ENCODE measurements around the gene TNFRSF1A. TPM values are rescaled to one million over a fixed set of nuclear protein-coding genes. Genes with fewer than 3 reads are reported as not detected.

The TNFRSF1A gene
- total and polyA plus RNA-seq, 2 of the 13 experiments (the other 11 are each of a cell fraction or from before 2014, with no cell fraction given): 41.5 to 61.2 TPM

- TF ChIP-seq PHF21A (CRISPR knock-in tag; IDR thresholded peaks at IDR 0.05): peak; percentile 77
- TF ChIP-seq HDAC2 (CRISPR knock-in tag; IDR thresholded peaks at IDR 0.05): peak; percentile 42; the same call in 1 of the 2 replicates
- TF ChIP-seq TEAD3 (CRISPR knock-in tag; optimal IDR thresholded peaks at IDR 0.05; ENCODE audit: borderline replicate concordance): peak; percentile 28
- TF ChIP-seq NCOR1 (IDR thresholded peaks at IDR 0.05; ENCODE audit: borderline replicate concordance, low read length): peak; percentile 80
- no peak; the same call in 1 of the 2 replicates for TF ChIP-seq ZSCAN25 (CRISPR knock-in tag; IDR thresholded peaks at IDR 0.05)
- TF ChIP-seq FOSL2 (CRISPR knock-in tag; IDR thresholded peaks at IDR 0.05): peak; percentile 84
- TF ChIP-seq, protein P1, sequence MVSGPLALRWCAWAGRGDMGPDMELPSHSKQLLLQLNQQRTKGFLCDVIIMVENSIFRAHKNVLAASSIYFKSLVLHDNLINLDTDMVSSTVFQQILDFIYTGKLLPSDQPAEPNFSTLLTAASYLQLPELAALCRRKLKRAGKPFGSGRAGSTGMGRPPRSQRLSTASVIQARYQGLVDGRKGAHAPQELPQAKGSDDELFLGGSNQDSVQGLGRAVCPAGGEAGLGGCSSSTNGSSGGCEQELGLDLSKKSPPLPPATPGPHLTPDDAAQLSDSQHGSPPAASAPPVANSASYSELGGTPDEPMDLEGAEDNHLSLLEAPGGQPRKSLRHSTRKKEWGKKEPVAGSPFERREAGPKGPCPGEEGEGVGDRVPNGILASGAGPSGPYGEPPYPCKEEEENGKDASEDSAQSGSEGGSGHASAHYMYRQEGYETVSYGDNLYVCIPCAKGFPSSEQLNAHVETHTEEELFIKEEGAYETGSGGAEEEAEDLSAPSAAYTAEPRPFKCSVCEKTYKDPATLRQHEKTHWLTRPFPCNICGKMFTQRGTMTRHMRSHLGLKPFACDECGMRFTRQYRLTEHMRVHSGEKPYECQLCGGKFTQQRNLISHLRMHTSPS (CRISPR knock-in tag; IDR thresholded peaks at IDR 0.05; ENCODE audit: low read depth): peak; percentile 69
- peak; percentile 74 for TF ChIP-seq FOXJ3 (CRISPR knock-in tag; IDR thresholded peaks at IDR 0.05; ENCODE audit: borderline replicate concordance)
- 0 out of 2 replicates have a peak, but pooled peaks have one; percentile 57 for TF ChIP-seq ZNF224 (CRISPR knock-in tag; IDR thresholded peaks at IDR 0.05)
- TF ChIP-seq PHF8 (CRISPR knock-in tag; IDR thresholded peaks at IDR 0.05): peak; percentile 34; the same call in 1 of the 2 replicates
- TF ChIP-seq, protein P2, sequence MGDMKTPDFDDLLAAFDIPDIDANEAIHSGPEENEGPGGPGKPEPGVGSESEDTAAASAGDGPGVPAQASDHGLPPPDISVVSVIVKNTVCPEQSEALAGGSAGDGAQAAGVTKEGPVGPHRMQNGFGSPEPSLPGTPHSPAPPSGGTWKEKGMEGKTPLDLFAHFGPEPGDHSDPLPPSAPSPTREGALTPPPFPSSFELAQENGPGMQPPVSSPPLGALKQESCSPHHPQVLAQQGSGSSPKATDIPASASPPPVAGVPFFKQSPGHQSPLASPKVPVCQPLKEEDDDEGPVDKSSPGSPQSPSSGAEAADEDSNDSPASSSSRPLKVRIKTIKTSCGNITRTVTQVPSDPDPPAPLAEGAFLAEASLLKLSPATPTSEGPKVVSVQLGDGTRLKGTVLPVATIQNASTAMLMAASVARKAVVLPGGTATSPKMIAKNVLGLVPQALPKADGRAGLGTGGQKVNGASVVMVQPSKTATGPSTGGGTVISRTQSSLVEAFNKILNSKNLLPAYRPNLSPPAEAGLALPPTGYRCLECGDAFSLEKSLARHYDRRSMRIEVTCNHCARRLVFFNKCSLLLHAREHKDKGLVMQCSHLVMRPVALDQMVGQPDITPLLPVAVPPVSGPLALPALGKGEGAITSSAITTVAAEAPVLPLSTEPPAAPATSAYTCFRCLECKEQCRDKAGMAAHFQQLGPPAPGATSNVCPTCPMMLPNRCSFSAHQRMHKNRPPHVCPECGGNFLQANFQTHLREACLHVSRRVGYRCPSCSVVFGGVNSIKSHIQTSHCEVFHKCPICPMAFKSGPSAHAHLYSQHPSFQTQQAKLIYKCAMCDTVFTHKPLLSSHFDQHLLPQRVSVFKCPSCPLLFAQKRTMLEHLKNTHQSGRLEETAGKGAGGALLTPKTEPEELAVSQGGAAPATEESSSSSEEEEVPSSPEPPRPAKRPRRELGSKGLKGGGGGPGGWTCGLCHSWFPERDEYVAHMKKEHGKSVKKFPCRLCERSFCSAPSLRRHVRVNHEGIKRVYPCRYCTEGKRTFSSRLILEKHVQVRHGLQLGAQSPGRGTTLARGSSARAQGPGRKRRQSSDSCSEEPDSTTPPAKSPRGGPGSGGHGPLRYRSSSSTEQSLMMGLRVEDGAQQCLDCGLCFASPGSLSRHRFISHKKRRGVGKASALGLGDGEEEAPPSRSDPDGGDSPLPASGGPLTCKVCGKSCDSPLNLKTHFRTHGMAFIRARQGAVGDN (CRISPR knock-in tag; IDR thresholded peaks at IDR 0.05): peak; percentile 92
- no peak for TF ChIP-seq ZNF230 (CRISPR knock-in tag; IDR thresholded peaks at IDR 0.05)
- TF ChIP-seq CBFB (CRISPR knock-in tag; IDR thresholded peaks at IDR 0.05): peak; percentile 80; the same call in 1 of the 2 replicates
- TF ChIP-seq TBX2 (CRISPR knock-in tag; IDR thresholded peaks at IDR 0.05; ENCODE audit: borderline replicate concordance): peak; percentile 49; the same call in 1 of the 2 replicates
- TF ChIP-seq HDAC1 (CRISPR knock-in tag; IDR thresholded peaks at IDR 0.05): peak; percentile 71
- TF ChIP-seq ZNF136 (CRISPR knock-in tag; IDR thresholded peaks at IDR 0.05; ENCODE audit: low read depth): no peak
- 0 out of 2 replicates have a peak, but pooled peaks have one; percentile 6 for TF ChIP-seq ZNF121 (CRISPR knock-in tag; IDR thresholded peaks at IDR 0.05)
- peak; percentile 71; the same call in 1 of the 2 replicates for TF ChIP-seq BRD4 (CRISPR knock-in tag; IDR thresholded peaks at IDR 0.05)
- TF ChIP-seq ARNT2 (CRISPR knock-in tag; IDR thresholded peaks at IDR 0.05; ENCODE audit: low read depth): peak; percentile 72; the same call in 1 of the 2 replicates
- TF ChIP-seq HOXD1 (CRISPR knock-in tag; IDR thresholded peaks at IDR 0.05): no peak
- peak in 1 of 2 experiments; percentile 5; a peak in 1 of 4 replicates for TF ChIP-seq EP300 (IDR thresholded peaks at IDR 0.05; ENCODE audit: low read depth in 2 of 2, low read length in 2 of 2)
- TF ChIP-seq EP300 (CRISPR knock-in tag; IDR thresholded peaks at IDR 0.05; ENCODE audit: borderline replicate concordance): peak; percentile 22; the same call in 1 of the 2 replicates
- TF ChIP-seq ZNF552 (CRISPR knock-in tag; IDR thresholded peaks at IDR 0.05; ENCODE audit: borderline replicate concordance): no peak
- TF ChIP-seq KLF6 (CRISPR knock-in tag; IDR thresholded peaks at IDR 0.05): 0 out of 2 replicates have a peak, but pooled peaks have one; percentile 42
- no peak for TF ChIP-seq ZNF441 (CRISPR knock-in tag; IDR thresholded peaks at IDR 0.05; ENCODE audit: borderline replicate concordance)
- TF ChIP-seq ZNF225 (CRISPR knock-in tag; IDR thresholded peaks at IDR 0.05): peak; percentile 12; the same call in 1 of the 2 replicates
- peak; percentile 80 for TF ChIP-seq MED1 (CRISPR knock-in tag; IDR thresholded peaks at IDR 0.05)
Measured at GRCh38 chr12:6335451-6336078, 6.3 kb downstream of the TNFRSF1A start (continued).
